NOMO-1 treated with dmso at 0.1 percent for 144 hours (cell line): ENCODE results near the gene CNKSR2.

ENCODE experiments used
- DNase-seq: peaks from one replicate; lab custom pipeline; 2025; ENCODE audit not compliant: unreplicated experiment; lab: John Stamatoyannopoulos, UW

Gene CNKSR2

GRCh38 chrX:21590012-21590776 lies 216.0 kb downstream of the CNKSR2 start:
- no peak for DNase-seq

GRCh38 chrX:21606002-21606401 lies 231.8 kb downstream of the CNKSR2 start:
- no peak for DNase-seq

- DNase-seq, result no peak
These were observed 235.9 kb downstream of the CNKSR2 start for GRCh38 chrX:21610168-21610567.

DNA sequence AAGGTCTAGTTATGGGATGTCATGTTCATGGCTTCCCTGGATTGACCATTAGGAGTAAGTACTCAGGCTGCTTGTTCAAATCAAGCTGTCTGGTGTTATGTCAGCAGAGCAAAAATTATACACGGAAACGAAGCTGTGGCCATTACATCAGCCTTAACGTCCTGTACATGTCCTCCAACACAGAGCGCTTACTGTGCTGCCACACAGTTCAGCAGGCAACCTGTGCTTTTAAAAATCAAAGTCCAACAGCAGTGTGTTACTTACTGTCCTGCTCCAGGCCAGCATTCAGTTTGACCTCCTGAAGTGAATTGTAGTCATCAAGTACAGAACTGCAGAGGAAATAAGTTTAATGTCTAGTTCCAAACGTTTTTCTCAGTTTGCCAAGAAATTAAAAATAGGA lies 237.9 kb downstream of the CNKSR2 start:
- no peak for DNase-seq

DNA sequence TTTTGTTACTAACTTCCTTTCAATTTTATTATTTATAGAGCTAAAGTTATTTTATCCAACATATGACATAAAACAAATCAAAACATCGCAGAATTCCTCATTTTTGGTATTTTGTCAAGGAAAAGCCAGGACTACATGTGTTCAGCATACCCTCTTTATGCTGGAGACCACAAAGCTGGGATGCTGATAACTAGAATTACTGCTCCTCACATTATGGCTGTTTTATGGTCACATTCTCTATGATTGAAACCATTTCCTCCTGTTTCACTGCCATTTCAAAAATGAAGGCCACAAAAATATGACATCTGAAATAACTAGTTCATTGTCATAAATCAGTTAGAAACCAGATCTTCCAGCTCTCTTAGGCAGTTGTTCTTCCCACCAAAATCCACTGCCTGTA lies 242.2 kb downstream of the CNKSR2 start:
- DNase-seq, result no peak

DNA sequence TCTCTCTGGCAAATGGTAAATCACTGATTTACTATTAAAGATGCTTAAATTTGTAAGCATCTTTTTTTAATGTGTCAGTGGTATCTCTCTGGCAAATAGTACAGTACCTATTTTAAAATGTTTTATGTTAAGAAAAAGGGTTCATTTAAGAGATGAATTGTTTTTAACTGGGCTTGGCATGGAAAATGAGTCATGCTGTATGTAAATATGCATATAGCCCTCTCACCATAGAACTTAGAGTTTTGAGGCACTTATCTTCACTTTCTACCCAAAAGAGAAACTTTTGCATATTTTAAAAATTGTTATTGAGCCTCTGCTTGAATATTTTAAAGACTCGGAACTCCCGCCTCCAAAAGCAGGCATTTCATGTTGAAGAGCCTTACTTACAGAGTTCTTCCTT lies 246.0 kb downstream of the CNKSR2 start:
- DNase-seq, result no peak

DNA sequence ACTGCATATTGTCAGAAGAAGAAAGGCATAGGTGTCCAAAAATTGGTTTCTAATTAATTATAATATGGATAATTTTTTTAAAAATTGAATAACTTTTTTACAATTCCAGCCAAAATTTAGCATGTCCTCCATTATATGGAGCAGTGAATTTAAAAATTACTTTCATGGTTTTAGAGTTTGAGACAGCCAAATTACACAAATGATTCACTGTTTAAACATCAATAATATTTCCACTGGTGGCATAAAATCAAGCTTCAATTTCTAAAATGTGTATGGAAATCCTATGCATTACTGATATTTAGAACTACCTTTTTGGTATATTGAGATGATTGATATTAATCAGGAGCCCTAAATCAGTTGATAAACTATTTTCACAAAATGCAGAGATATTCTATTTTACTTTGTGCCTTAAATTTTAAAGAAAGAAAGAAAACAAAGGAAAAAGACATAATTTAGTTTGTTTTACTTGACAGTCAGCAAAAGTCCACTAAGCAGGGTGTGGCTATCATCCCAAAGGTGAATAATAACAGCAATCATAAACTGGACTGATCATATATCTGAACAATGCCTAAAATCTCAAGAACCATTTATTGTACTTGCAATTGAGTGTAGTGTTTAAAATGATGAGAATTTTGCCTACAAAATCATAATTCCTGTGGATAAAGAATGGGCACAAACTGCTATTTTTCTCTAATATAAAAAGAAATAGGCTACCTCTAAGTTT lies 249.7 kb downstream of the CNKSR2 start:
- no peak for DNase-seq

GRCh38 chrX:21632027-21632426 lies 257.8 kb downstream of the CNKSR2 start:
- DNase-seq, result no peak

DNA sequence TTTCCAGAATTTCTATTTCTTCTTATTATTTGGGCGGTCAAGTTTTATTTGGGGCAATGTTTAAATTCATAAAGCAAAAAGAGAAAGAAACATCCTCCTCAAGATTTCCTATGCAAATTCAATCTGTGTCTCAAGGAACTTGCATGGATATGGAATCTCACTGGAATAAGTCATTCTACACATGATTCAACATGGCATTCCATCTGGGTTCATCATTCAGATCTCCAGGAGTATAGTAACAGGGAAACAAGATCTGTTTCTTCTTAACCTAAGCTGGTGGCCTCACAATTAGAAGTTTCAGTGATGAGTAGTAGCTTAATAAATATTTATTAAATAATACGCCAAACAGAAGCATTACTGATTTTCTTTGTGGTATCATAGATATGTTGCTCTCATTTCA lies 264.1 kb downstream of the CNKSR2 start:
- no peak for DNase-seq

DNA sequence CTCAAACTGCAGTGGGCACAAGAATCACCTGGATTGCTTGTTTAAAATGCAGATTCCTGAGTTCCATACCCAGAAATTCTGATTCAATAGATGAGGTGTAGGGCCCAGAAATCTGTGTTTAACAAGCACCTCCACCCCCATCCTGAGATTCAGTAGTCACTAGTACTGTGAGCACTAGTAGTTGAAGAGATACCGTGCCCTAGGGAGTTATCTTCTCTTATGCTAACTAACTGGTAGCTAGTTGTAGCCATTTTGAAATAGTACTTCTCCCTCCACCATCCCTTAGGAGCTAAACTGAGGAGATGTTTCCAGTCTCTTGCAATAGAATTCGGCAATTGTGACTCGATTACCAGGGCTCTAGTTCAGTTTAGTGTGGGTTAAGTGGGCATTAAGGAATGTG lies 265.6 kb downstream of the CNKSR2 start:
- DNase-seq, result no peak

- DNase-seq, result no peak
These were observed 271.2 kb downstream of the CNKSR2 start for GRCh38 chrX:21645431-21645830.

GRCh38 chrX:21645886-21646285 lies 271.7 kb downstream of the CNKSR2 start:
- no peak for DNase-seq

- no peak for DNase-seq
These were observed 281.8 kb downstream of the CNKSR2 start for GRCh38 chrX:21655901-21656586.

- DNase-seq, result no peak
These were observed 282.5 kb downstream of the CNKSR2 start for GRCh38 chrX:21656587-21657317.

DNA sequence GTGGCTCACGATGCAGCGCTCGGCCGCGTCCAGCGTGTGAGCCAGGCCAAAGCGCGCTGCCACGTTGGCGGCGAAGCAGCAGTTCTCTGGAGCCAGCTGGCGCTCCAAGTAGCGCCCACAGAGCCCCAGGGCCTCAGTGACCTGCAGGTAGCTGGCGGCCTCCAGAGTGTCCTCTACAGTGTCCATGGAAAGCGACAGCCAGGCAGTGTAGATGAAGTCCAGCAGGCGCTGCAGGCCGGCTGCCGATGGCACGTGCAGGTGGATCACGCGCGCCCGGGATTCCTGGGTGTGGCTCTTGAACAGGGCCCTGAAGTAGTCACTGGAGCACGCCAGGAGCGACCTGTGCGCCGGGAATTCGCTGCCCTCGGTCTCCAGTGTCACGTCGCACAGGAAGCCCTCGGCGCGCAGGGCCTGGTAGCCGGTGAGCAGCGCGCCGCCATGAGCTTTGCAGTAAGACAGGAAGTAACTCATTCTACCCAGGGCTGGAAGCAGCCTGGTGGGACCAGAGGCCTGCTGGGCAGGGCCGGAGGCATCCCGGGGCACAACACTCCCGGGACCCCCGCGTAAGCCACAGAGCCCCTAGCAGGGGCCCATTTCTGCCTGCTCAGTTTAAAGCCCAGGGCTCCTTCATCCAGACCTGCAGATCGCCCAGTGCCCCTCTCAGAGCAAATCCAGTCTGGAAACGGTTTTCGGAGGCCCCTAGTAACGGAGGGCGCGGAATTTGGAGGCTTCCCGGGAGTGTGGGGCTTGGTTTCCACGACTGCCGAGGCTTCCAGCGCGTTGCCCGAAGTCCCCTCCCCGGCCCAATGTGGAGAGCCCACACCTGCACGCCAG lies 283.3 kb downstream of the CNKSR2 start:
- no peak for DNase-seq

DNA sequence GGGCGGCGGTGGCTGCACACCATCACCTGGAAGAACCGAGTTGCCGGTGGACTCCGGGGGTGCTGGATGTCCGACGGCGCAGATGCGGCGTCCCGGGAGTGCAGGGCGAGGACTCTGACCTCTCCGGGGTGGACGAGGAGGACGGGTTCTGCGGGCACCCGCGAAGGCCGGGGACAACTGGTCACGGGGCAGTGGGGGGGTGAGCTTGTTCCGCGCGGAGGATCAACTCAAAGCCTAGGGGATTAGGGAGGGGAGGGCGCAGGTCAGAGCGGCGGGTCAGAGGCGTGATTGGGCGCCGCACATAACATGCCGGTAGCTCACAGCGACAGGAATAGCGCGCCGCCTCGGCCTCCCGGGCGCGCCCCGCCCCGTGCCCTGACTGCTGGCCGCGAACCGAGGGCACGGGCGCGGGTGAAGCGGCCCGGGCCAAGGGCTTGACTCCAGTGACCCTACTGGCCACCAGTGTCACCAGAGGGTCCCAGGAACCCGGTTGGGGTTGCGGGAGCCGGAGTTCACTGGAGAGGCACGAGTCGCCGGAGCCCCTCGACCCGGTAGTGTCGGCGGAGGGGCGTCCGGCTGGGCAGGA lies 284.0 kb downstream of the CNKSR2 start, which contains the start of gene KLHL34:
Gene KLHL34, minus strand, starts transcription at position 179 of the 586 bp plus-strand sequence. CDS start 542 bp downstream, outside the sequence.
- DNase-seq, result no peak

DNA sequence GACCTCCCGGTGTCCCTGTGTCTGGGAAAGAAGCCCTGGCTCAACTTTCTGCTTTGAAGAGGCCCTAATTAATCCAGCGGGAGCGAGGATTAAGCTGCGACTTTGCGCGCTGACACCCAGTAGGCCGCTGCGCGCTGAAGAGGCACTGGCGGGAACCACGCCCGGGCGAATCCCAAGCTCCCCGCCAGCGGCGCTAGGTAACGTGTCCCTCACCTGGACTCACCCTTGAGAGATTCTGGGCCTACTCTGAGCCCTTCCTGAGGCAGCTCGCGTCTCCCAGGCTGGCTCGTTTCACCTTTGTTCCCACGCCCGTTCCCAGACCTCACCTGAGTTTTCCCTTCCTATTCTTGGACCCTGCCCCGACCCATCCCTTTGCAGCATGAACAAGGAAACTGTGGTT lies 284.5 kb downstream of the CNKSR2 start:
- no peak for DNase-seq

- DNase-seq, result no peak
These were observed 285.1 kb downstream of the CNKSR2 start for GRCh38 chrX:21659320-21659719.

- DNase-seq, result no peak
These were observed 285.9 kb downstream of the CNKSR2 start for GRCh38 chrX:21660156-21660555.

- DNase-seq, result no peak
These were observed 287.1 kb downstream of the CNKSR2 start for GRCh38 chrX:21661316-21661715.
